HEK293 (cell line): ENCODE results near the gene COL24A1.

Source experiments
- MEIS1 ChIP-seq: sonication (generic); formaldehyde crosslinking; IDR thresholded peaks from 2 replicates; pipeline ENCODE4 v1.8.1; 2022; ENCODE audit warnings: missing genetic modification reagents, mild to moderate bottlenecking, borderline replicate concordance
- ZNF274 ChIP-seq, 2 experiments: fragments of 200-500 bp in 1 of 2; fragments of 450-650 bp in 1 of 2; sonication (Bioruptor generic) in 1 of 2; formaldehyde crosslinking in 1 of 2; IDR thresholded peaks; 2 replicates each; pipeline versions ENCODE4 v1.5.1 to v1.6.1; 2014 to 2016; ENCODE audit warnings: borderline replicate concordance in 1 of 2, inconsistent platforms in 1 of 2, low read length in 1 of 2, missing biosample characterization in 1 of 2, missing genetic modification characterization in 1 of 2
- ZNF335 ChIP-seq: fragments of 450-650 bp; formaldehyde crosslinking; conservative IDR thresholded peaks from 2 replicates; pipeline ENCODE4 v1.5.1; 2016; ENCODE audit warnings: missing biosample characterization, missing genetic modification characterization
- TF ChIP-seq, protein P1 (sequence below): fragments of 450-650 bp; formaldehyde crosslinking; IDR thresholded peaks from 2 replicates; pipeline ENCODE4 v1.5.1; 2016; ENCODE audit warnings: missing biosample characterization, missing genetic modification characterization
- TF ChIP-seq, protein P2 (sequence below): fragments of 450-650 bp; formaldehyde crosslinking; IDR thresholded peaks from 2 replicates; pipeline ENCODE4 v1.5.1; 2016; ENCODE audit warnings: missing biosample characterization, missing genetic modification characterization
- TF ChIP-seq, protein P3 (sequence below): fragments of 450-650 bp; formaldehyde crosslinking; IDR thresholded peaks from 2 replicates; pipeline ENCODE4 v1.5.1; 2016; ENCODE audit warnings: missing biosample characterization, missing genetic modification characterization
- TF ChIP-seq, protein P4 (sequence below): fragments of 450-650 bp; formaldehyde crosslinking; IDR thresholded peaks from 2 replicates; pipeline ENCODE4 v1.5.1; 2016; ENCODE audit warnings: missing biosample characterization, missing genetic modification characterization

DNA sequence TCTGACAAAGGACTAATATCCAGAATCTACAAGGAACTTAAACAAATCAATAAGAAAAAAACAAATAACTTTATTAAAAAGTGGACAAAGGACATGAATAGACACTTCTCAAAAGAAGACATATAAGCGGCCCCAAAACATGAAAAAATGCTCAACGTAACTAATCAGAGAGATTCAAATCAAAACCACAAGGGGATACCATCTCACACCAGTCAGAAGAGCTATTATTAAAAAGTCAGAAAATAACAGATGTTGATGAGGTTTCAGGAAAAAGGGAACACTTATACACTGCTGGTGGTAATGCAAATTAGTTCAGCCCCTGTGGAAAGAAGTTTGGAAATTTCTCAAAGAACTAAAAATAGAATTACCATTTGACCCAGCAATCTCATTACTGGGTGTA is 102.2 kb downstream of the COL24A1 start:
- TF ChIP-seq, protein P1, sequence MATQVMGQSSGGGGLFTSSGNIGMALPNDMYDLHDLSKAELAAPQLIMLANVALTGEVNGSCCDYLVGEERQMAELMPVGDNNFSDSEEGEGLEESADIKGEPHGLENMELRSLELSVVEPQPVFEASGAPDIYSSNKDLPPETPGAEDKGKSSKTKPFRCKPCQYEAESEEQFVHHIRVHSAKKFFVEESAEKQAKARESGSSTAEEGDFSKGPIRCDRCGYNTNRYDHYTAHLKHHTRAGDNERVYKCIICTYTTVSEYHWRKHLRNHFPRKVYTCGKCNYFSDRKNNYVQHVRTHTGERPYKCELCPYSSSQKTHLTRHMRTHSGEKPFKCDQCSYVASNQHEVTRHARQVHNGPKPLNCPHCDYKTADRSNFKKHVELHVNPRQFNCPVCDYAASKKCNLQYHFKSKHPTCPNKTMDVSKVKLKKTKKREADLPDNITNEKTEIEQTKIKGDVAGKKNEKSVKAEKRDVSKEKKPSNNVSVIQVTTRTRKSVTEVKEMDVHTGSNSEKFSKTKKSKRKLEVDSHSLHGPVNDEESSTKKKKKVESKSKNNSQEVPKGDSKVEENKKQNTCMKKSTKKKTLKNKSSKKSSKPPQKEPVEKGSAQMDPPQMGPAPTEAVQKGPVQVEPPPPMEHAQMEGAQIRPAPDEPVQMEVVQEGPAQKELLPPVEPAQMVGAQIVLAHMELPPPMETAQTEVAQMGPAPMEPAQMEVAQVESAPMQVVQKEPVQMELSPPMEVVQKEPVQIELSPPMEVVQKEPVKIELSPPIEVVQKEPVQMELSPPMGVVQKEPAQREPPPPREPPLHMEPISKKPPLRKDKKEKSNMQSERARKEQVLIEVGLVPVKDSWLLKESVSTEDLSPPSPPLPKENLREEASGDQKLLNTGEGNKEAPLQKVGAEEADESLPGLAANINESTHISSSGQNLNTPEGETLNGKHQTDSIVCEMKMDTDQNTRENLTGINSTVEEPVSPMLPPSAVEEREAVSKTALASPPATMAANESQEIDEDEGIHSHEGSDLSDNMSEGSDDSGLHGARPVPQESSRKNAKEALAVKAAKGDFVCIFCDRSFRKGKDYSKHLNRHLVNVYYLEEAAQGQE (tag by site-specific recombination): no peak
- TF ChIP-seq, protein P2, sequence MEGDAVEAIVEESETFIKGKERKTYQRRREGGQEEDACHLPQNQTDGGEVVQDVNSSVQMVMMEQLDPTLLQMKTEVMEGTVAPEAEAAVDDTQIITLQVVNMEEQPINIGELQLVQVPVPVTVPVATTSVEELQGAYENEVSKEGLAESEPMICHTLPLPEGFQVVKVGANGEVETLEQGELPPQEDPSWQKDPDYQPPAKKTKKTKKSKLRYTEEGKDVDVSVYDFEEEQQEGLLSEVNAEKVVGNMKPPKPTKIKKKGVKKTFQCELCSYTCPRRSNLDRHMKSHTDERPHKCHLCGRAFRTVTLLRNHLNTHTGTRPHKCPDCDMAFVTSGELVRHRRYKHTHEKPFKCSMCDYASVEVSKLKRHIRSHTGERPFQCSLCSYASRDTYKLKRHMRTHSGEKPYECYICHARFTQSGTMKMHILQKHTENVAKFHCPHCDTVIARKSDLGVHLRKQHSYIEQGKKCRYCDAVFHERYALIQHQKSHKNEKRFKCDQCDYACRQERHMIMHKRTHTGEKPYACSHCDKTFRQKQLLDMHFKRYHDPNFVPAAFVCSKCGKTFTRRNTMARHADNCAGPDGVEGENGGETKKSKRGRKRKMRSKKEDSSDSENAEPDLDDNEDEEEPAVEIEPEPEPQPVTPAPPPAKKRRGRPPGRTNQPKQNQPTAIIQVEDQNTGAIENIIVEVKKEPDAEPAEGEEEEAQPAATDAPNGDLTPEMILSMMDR (tag by site-specific recombination): no peak
- TF ChIP-seq ZNF335 (tag by site-specific recombination): no peak
- TF ChIP-seq, protein P3, sequence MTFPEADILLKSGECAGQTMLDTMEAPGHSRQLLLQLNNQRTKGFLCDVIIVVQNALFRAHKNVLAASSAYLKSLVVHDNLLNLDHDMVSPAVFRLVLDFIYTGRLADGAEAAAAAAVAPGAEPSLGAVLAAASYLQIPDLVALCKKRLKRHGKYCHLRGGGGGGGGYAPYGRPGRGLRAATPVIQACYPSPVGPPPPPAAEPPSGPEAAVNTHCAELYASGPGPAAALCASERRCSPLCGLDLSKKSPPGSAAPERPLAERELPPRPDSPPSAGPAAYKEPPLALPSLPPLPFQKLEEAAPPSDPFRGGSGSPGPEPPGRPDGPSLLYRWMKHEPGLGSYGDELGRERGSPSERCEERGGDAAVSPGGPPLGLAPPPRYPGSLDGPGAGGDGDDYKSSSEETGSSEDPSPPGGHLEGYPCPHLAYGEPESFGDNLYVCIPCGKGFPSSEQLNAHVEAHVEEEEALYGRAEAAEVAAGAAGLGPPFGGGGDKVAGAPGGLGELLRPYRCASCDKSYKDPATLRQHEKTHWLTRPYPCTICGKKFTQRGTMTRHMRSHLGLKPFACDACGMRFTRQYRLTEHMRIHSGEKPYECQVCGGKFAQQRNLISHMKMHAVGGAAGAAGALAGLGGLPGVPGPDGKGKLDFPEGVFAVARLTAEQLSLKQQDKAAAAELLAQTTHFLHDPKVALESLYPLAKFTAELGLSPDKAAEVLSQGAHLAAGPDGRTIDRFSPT: no peak
- TF ChIP-seq MEIS1: no peak
- TF ChIP-seq, protein P4, sequence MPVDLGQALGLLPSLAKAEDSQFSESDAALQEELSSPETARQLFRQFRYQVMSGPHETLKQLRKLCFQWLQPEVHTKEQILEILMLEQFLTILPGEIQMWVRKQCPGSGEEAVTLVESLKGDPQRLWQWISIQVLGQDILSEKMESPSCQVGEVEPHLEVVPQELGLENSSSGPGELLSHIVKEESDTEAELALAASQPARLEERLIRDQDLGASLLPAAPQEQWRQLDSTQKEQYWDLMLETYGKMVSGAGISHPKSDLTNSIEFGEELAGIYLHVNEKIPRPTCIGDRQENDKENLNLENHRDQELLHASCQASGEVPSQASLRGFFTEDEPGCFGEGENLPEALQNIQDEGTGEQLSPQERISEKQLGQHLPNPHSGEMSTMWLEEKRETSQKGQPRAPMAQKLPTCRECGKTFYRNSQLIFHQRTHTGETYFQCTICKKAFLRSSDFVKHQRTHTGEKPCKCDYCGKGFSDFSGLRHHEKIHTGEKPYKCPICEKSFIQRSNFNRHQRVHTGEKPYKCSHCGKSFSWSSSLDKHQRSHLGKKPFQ (tag by site-specific recombination): no peak
- TF ChIP-seq ZNF274 (IDR thresholded peaks at IDR 0.05; ENCODE audit: low read length): no peak
- TF ChIP-seq ZNF274 (tag by site-specific recombination; IDR thresholded peaks at IDR 0.05; ENCODE audit: borderline replicate concordance): no peak
